B cell (primary cell): ENCODE measurements around the gene INHBE.

Experiments
- EZH2 ChIP-seq: IDR thresholded peaks from 2 replicates; pipeline ENCODE4 v1.6.1; 2012; ENCODE audit warnings: borderline replicate concordance, low read depth, mild to moderate bottlenecking, moderate library complexity, low read length; ENCODE audit not compliant: insufficient read depth, poor library complexity, severe bottlenecking
- TF ChIP-seq, protein P1 (sequence below): fragments of 200-600 bp; IDR thresholded peaks from one replicate; pipeline ENCODE4 v1.8.0; 2022; ENCODE audit warnings: antibody characterized with exemption, mild to moderate bottlenecking

DNA sequence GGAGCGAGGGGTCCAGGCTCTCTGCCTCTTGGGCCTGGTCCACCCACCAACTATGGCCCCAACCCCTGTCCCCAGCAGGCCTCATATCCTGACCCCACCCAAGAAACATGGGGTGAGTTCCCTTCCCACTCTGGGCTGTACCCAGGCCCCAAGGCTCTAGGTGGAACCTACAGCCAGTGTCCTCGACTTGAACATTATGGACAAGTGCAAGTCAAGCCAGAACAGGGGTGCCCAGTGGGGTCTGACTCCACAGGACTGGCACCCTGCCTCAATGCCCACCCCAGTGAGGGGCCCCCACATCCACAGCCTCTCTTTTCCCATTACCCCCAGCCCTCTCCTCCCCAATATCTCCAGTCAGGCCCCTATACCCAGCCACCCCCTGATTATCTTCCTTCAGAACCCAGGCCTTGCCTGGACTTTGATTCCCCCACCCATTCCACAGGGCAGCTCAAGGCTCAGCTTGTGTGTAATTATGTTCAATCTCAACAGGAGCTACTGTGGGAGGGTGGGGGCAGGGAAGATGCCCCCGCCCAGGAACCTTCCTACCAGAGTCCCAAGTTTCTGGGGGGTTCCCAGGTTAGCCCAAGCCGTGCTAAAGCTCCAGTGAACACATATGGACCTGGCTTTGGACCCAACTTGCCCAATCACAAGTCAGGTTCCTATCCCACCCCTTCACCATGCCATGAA is 16.0 kb downstream of the INHBE start:
- TF ChIP-seq, protein P1, sequence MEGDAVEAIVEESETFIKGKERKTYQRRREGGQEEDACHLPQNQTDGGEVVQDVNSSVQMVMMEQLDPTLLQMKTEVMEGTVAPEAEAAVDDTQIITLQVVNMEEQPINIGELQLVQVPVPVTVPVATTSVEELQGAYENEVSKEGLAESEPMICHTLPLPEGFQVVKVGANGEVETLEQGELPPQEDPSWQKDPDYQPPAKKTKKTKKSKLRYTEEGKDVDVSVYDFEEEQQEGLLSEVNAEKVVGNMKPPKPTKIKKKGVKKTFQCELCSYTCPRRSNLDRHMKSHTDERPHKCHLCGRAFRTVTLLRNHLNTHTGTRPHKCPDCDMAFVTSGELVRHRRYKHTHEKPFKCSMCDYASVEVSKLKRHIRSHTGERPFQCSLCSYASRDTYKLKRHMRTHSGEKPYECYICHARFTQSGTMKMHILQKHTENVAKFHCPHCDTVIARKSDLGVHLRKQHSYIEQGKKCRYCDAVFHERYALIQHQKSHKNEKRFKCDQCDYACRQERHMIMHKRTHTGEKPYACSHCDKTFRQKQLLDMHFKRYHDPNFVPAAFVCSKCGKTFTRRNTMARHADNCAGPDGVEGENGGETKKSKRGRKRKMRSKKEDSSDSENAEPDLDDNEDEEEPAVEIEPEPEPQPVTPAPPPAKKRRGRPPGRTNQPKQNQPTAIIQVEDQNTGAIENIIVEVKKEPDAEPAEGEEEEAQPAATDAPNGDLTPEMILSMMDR = no peak
- TF ChIP-seq EZH2 = no peak
